Ramos (cell line): Measurements from ENCODE around the gene SLC6A1.

Experiments
- in situ Hi-C: fragments of 300-500 bp; cut with MboI; formaldehyde crosslinking; loops from one replicate; pipeline ENCODE4 v1.14.3; 2022; ENCODE audit warnings: low sequenced_read_pairs; ENCODE audit not compliant: unreplicated experiment

Gene SLC6A1

DNA sequence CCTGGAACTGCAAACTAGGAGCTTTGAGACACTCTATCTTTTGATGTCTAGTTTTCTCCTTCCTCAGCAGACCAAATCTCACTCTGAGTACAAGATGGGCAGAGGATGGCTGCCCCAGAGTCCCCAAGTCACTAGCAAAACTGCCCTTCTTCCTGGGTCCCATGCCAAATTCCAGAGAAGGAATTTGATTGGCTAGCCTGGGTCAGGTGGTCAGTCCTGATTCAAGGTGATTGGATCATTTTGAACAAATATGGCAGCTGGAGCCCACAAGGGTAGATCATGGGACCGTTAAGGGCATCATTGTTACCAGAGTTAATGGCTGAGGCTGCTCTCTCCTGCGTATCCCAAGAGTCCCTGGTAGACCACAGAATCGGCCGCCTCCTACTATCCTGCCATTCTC lies 21.7 kb downstream of the SLC6A1 start:
- in situ Hi-C loops, result no loop called here

DNA sequence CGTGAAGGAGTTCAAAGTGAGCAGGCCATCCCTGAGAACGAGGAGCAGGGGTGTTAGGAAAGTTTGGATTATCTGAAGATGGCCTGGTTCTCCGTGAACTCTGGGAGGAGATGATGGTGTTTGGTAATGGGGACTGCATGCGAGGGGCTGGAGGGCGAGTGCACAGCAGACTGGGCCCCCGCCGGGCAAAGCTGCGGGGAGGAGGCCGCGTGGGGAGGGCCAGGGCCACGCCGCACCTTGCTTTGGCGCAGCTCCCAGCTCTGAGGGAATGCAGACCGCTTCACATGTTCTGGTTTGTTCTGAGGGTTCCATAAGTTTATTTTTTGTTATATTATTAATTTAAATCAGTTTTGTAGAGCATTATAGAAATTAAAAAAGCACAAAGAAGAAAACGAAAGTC lies 22.2 kb downstream of the SLC6A1 start:
- in situ Hi-C loops, result no loop called here

DNA sequence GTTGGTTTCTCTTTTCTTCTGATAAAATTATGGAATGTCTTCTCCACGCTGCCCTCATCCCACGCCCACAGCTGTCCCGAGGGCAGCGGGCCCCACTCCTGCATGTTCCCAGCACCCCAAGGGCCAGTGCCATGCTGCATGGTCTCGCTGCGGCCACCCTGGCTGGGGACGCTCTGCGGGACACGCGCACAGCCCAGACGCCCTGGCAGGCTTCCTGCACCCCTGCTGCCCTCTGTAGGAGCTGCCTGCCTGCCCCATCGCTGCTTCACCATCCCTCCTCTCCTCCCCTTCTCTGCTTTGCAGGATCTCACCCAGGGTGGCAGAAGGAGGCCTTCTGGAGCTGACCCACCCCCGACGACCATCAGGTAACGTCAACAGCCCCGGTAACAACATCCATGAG lies 22.8 kb downstream of the SLC6A1 start:
- in situ Hi-C loops, result no loop called here

DNA sequence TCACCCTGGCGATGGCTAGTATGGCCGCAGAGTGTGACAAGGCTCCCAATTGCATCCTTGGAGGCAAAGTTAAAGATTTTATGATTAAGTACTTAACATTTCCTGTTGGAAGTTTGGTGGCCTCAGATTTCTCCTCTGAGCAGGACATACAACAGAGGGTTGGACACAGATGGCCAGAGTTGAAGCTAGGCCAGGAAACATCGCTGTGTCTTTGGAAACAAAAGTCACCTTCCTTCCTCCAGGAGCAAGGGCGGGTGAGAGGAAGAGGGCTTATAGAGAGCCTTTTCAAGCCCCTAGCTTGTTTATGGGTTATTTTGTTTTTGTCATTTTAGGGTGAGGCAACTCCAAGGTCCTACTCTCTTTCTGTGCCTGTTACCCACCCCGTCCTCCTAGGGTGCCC lies 24.2 kb downstream of the SLC6A1 start:
- in situ Hi-C loops, result no loop called here

DNA sequence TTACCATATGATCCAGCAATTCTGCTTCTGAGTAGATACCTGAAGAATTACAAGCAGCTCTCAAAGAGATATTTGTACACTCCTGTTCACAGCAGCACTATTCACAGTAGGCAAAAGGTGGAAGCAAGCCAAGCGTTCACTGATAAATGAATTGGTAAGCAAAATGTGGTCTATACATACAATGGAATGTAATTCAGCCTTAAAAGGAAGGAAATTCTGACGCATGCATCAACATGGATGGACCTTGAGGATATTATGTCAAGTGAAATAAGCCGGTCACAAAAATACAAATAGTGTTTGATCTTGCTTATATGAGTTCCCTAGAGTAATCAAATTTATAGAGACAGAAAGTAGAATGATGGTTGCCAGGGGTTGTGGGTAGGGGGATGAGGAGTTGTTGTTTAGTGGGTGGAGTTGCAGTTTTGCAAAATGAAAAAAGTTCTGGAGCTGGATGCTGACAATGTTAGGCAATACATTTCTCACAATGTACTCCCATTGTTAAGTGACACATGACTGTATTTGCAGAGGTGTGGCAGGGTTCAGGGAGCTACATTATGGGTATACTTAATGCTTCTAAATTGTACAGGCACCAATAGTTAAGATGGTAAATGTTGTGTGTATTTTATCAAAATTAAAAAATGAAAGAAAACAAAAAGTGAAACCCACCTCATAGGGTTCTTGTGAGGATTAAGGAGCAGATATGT lies 26.7 kb downstream of the SLC6A1 start:
- in situ Hi-C loops, result no loop called here

DNA sequence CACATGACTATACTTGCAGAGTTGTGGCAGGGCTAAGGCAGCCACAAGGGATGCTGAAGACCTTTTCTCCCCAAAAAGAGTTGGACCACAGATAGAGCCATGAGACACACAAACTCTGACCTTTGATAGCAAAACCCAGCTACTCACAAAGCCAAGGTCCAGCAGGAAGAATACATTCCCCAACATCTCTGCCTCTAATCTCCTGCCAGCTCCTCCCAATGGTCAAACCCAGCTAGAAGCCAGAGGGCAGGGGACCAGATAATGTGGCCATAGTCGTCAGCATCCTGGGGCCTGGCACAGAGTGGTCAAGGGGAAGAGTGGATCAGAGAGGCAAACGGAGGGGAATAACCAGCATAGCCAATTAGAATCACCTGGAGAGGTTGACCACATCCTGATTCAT lies 28.2 kb downstream of the SLC6A1 start:
- in situ Hi-C loops, result no loop called here

DNA sequence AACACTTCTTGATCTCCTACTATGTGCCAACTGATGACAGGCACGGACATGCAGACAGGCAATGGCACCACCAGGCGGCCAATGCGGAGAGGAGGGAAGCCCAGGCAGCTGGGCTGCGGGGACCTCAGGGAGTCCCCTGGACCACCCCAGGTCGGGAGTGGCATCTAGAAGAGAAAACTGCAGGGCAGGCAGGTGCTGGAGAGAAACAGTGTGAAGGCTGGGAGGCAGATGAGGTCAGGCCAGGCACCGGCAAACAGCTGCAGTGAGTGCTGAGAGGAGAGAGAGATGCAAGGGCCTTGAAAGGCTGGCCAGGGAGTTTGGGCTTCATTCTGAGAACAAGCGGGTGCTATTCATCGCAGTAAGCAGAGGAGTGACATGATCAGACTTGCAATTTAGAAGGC lies 29.1 kb downstream of the SLC6A1 start:
- in situ Hi-C loops, result no loop called here

DNA sequence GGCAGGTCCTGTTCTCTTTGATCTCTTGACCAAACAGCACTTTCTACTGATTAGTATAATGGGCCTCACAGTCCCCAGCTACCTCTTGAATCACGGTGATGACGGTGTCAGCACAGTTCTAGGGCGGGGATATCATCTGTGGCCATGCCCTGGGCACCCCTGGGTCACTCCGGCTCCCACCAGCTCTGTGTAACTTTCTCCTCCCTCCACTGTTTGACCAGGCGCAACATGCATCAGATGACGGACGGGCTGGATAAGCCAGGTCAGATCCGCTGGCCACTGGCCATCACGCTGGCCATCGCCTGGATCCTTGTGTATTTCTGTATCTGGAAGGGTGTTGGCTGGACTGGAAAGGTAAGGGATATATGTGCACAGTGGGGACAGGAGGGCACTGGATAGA lies 29.6 kb downstream of the SLC6A1 start:
- in situ Hi-C loops, result no loop called here

DNA sequence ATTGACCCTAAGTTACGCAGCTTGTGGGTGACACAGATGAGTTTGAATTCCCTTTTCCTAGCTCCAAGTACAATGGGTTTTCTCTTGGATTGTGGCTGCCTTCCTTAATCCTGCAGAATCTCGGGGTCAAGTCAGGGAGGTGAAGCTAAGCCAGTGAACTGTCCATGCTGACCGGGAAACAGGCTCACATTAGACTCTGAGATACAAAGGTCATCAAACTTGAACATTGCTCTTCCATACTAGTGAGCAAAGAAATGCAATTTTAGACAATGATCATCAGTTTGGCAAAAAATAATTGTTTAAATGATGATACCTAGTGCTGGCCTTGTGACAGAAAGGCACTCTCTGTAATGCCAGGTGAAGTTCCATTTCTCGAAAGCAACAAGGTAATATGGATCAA lies 31.6 kb downstream of the SLC6A1 start:
- in situ Hi-C loops, result no loop called here

DNA sequence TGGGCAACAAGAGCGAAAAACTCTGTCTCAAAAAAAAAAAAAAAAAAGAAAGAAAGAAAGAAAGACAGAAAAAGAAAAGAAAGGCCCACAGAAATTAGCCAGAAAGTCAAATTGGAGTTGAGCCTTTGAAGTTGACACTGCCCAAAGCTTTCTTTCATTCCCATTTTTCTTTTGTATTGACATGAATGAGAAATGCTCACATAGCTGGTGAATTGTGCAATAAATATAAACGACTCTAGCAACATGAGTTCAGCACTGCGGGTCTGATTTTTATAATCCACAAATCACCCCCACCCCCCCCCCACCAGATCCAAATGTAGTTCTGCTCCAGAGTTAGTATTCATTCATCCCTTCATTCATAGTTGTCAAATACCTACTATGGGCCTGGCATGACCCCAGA lies 37.4 kb downstream of the SLC6A1 start:
- in situ Hi-C loops, result no loop called here

DNA sequence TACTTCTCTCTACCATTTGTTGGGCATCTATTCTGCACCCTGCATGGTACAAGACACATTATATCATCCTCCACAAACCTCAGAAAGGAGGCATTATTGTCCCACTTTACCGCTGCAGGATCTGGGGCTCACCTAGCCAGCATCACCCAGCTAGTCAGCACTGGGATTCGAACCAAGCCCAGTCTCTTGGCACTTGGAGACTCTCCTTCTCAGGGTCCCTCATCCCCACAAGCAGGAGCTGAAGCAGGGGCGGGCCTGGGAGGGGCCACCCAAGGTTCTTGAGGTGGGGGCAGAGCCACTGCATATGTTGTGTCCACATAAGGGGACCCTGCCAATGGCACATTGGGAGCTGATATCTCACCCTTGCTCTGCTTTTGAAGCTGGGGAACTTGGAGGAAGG lies 41.3 kb downstream of the SLC6A1 start:
- in situ Hi-C loops, result no loop called here

DNA sequence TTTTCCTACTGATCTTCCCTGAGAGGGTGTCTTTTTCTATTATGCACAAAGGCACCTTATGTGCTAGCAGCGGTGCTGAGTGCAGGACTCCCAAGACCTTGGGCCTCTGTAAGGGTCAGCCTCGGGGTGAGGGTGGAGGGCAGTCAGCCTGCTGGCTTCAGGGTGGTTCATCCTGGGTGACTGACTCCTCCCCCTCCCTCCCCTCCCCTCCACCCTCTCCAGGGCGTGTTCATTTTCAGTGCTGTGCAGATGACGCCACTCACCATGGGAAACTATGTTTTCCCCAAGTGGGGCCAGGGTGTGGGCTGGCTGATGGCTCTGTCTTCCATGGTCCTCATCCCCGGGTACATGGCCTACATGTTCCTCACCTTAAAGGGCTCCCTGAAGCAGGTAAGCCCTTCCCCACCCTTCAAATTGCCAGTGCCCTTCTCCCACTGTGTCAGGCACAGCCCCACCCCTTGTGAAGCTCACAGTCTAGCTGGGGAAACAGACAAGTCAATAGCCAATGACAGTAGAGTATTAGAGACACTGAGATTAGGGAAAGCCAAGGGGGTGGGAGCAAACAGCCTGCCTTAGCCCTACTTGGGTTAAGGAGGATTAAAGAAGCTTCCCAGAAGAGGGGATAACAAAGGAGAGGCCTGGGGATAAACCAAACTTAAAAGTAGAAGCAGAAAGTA lies 41.9 kb downstream of the SLC6A1 start:
- in situ Hi-C loops, result no loop called here

DNA sequence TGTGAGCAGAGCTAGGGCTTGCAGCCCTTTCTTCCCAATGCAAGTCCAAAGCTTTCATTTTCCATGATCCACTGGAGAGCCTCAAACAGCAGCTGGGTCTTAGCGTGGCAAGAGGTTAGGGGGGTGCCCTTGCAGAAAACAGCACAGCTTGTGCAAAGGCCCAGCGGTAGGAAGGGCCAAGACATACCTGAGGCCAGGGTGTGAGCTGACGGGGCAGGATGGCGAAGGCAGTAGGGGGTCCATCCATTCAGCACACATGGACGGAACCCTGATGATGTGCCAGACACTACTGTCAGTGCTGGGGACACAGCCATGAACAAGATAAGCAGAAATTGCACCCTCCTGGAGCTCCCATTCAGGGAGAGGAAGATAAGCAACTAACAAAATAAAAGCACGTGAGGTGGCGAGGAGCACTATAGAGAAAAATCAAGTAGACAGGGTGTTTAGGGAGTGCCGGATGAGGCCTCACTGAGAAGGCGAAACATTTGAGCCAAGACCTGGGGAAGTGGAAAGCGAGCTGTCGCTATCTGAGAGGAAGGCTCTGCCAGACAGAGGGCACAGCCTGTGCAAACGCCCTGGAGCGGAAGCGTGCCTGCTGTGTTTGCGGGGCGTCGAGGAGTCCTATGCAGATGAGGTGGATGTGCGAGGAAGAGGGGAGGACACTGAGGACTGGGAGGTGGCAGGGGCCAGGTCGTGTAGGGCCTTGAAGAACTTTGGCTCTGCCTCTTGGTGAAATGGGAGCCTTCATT lies 43.4 kb downstream of the SLC6A1 start:
- in situ Hi-C loops, result no loop called here

DNA sequence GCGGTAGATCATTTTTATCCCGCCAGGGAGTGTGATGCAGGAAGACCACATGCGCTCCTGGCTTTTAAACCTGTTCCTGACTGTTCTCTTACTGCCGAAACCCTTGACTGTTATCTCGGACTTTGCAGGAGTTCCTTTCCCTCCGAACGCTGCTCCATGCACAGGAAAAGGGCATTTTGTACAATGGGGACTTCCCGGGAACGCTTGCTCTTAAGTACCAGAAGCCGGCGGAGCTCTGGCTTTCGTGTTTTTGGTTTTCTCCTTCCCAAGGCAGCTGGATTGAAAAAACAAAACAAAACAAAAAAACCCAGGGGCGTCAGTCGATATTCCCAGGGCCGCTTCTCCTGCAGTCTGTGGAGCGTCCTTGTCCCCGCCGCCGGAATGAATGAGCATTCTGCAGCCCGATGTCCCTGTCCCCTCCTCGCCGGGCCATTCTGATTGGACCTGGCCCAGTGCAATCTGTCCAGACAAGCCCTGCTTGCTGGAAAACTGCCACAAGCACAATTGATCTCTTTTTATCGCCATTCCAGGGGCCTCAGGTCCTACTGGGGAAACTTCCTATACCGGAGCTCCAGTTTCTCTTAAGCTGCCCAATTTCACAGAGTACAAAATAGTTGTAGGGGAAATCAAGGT lies 44.8 kb downstream of the SLC6A1 start:
- in situ Hi-C loops, result no loop called here

DNA sequence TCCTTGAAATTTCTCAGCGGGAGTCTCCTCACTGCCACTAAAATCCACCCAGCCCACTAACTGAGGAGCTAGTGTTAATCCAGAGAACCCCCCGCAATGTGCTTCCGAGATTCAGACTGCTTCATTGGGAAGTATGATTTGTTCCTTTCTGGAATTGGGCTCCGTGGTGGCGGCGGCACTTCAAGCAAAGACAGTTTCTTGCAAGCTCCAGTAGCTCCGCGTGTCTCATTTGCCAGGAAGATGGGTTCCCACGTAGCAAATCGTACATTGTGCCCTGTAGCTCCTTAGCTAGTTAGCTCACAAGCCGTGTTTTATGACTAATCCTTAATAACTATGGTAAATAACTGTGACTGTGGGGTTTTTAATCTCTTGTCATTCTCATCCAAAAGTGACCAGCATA lies 45.4 kb downstream of the SLC6A1 start:
- in situ Hi-C loops, result no loop called here

DNA sequence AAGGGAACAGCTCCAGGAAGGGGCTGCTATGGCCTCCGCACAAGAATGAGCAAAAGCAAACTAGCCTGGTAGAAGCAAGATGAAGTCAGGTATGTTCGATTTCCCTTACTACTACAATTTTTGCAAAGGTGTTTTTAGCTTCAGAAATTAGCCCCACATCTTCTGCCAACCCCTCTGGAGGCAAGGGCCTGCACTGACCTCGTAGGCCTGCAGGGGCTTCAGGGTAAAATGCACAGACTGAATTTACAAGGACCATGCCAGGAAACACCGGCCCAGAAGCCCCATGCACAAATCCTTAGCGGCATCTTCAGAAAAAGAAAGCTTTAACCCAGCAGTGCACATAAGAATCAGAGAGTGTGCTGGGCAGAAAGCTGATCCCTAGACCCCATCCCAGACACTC lies 53.0 kb downstream of the SLC6A1 start:
- in situ Hi-C loops, result no loop called here

DNA sequence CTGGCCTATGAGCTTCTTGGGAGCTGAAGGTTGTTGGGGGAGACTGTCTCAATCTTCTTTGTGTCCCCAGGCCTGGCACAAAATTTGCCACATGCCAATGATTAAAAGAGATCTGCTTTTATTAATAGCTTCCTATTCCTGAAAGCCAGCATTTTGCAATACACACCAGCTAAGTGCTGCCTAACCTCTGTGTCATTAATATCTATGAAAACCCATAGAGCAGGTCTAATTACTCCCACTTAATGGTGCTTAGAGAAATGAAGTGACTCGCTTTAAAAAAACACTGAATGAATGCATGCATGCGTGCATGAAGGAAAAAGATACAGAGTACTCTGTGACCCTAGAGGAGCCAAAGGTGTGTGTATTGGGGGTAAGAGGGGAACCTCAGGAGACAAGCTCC lies 55.0 kb downstream of the SLC6A1 start:
- in situ Hi-C loops, result no loop called here

DNA sequence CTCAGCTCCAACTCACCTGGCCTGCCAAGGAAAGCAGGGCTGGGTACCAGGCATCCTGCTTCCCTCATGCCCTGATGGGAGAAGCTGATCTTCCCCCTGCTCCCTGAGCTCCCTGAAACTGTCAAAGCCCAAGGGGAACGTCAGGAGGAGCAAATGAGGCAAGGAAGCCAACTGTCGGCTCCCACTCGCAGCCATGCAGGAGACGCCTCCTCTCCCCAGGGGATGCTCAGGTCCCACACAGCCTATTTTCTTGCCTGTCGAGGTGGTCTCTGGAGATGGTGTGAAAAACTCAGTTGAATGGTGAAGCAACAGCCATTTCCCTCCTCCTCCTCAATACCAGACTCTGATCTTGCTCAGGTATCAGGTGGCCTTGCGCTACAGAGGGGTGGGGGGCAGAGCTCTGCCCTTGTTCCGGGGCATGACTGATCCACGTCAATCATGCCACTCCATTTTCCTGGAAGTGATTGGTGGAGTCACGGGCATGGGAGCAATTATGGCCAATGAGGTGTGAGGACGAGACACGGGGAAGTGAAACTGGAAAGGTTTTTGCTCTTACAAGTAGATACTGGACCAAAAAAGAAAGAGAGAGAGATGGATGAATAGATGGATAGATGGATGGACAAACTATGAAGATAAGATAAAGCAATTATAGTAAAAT lies 58.2 kb downstream of the SLC6A1 start:
- in situ Hi-C loops, result no loop called here

DNA sequence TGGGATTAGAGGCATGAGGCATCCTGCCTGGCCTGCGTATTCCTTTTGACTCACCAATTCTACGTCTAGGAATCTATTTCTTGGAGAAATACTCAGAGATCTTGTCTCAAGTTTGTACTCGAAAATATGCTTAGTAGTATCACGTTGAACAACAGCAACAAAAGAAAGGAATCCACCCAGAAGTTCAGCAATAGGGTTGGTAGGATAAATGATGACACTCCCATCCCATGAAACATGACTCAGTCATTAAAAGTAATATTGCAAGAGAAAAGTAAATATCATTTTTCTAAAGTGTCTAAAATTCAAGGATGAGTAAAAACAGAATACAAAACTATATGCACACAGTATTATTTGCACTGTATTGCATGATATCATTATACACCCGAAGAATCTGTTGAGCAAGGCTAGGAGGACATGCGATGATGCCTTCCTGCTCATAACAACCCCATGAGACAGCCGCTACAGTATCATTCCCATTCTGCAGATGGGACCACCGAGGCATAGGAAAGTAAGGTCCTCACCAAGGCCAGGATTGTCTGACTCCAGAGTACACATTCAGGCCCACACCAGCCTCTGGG lies 61.5 kb downstream of the SLC6A1 start:
- in situ Hi-C loops, result no loop called here

DNA sequence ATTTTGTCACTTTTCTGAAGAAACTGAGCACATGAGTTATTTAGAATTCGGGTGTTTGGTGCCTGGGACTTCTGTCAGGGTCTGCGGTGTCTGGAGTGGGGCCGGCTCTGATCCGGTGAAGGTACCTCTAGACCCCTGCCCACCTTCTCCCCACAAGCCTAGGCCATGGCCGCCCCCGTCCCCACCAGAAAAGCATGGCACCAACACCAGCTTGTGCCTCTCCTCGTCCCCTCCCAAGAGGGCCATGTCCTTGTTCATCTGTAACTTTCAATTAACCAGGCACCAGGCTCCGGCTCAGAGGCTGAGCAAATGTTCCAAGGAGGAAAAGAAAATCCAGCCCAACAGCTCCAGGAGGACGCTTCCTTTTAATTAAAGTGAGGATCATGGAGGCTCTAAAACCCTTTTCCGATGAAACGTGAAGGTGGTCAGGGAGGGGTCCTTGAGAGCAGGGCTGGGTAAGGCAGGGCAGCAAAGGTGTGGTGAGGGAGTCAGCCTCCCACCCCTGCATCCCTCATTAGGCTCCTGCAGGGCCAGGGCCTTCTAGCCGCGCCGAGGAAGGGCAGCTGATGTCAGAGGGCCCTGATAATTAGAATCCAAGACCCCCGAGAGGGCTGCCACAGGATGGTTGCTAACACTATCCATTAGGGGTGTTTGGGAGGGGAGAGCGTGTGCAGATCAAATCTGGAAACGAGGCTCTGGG lies 62.3 kb downstream of the SLC6A1 start:
- in situ Hi-C loops, result no loop called here
